Hepatocyte (in vitro differentiated cells): ENCODE measurements around the gene COG4.

Experiments used
- CTCF ChIP-seq: fragments of 200-600 bp; sonication (generic); IDR thresholded peaks from 2 replicates; pipeline ENCODE4 v1.5.1; 2016; ENCODE audit warnings: antibody characterized with exemption, mild to moderate bottlenecking; ENCODE audit not compliant: poor library complexity
- EZH2 ChIP-seq: fragments of 200-600 bp; sonication (generic); IDR thresholded peaks from 2 replicates; pipeline ENCODE4 v1.6.1; 2016; ENCODE audit warnings: antibody characterized with exemption, mild to moderate bottlenecking, borderline replicate concordance

- TF ChIP-seq EZH2 (no peak), CTCF (no peak)
Observed at GRCh38 chr16:70438585-70438968, 84.8 kb downstream of the COG4 start.
